H9 (cell line): ENCODE results near the gene APOBEC3G. TPM values are rescaled to one million over a fixed set of nuclear protein-coding genes. Genes with fewer than 3 reads are reported as not detected.

ENCODE experiments used
- DNase-seq: peaks from one replicate; pipeline ENCODE4 v3.0.0-alpha.2; 2017
- H2AFZ ChIP-seq: one replicate; pipeline ENCODE4 v1.6.1; 2013; ENCODE audit warnings: mild to moderate bottlenecking, low read length, control low read depth, moderate library complexity
- H2AK5ac ChIP-seq: 2 replicates; pipeline ENCODE4 v1.6.1; 2013; ENCODE audit warnings: low read length, control low read depth, mixed read lengths; ENCODE audit not compliant: insufficient read length
- H2BK120ac ChIP-seq: one replicate; pipeline ENCODE4 v1.6.1; 2013; ENCODE audit warnings: low read depth, mild to moderate bottlenecking, low read length, control low read depth, inconsistent platforms; ENCODE audit not compliant: poor library complexity, severe bottlenecking
- H2BK12ac ChIP-seq: 2 replicates; pipeline ENCODE4 v1.6.1; 2013; ENCODE audit warnings: low read length, control low read depth, mixed read lengths, low read depth; ENCODE audit not compliant: insufficient read length
- H2BK15ac ChIP-seq: 2 replicates; pipeline ENCODE4 v1.6.1; 2013; ENCODE audit warnings: low read depth, low read length, control low read depth
- H2BK20ac ChIP-seq: one replicate; pipeline ENCODE4 v1.6.1; 2013; ENCODE audit warnings: low read depth, mild to moderate bottlenecking, low read length, control low read depth, inconsistent platforms; ENCODE audit not compliant: poor library complexity, severe bottlenecking
- H2BK5ac ChIP-seq: 2 replicates; pipeline ENCODE4 v1.6.1; 2013; ENCODE audit warnings: low read length, control low read depth, mixed read lengths; ENCODE audit not compliant: insufficient read length
- H3K14ac ChIP-seq: 2 replicates; pipeline ENCODE4 v1.6.1; 2013; ENCODE audit warnings: low read length, control low read depth; ENCODE audit not compliant: insufficient read depth
- H3K18ac ChIP-seq: 2 replicates; pipeline ENCODE4 v1.6.1; 2013; ENCODE audit warnings: low read depth, mild to moderate bottlenecking, mixed read lengths, low read length, control low read depth; ENCODE audit not compliant: insufficient read length
- H3K23ac ChIP-seq: 2 replicates; pipeline ENCODE4 v1.6.1; 2013; ENCODE audit warnings: low read length, control low read depth, mixed read lengths, low read depth; ENCODE audit not compliant: insufficient read length
- H3K23me2 ChIP-seq: 2 replicates; pipeline ENCODE4 v1.6.1; 2013; ENCODE audit warnings: low read depth, mild to moderate bottlenecking, mixed read lengths, low read length, control low read depth; ENCODE audit not compliant: insufficient read length, poor library complexity, severe bottlenecking
- H3K27ac ChIP-seq: 2 replicates; pipeline ENCODE4 v1.5.1; 2013; ENCODE audit warnings: low read length, control low read depth, mixed read lengths, low read depth; ENCODE audit not compliant: insufficient read length
- H3K27me3 ChIP-seq: 2 replicates; pipeline ENCODE4 v1.6.1; 2013; ENCODE audit warnings: low read length, control low read depth, inconsistent platforms; ENCODE audit not compliant: insufficient read depth
- H3K4ac ChIP-seq: 2 replicates; pipeline ENCODE4 v1.6.1; 2013; ENCODE audit warnings: low read depth, mild to moderate bottlenecking, control low read depth, inconsistent platforms, low read length, moderate library complexity
- H3K4me1 ChIP-seq: 2 replicates; pipeline ENCODE4 v1.6.1; 2013; ENCODE audit warnings: low read length, control low read depth, inconsistent platforms; ENCODE audit not compliant: insufficient read depth
- H3K4me2 ChIP-seq: 2 replicates; pipeline ENCODE4 v1.6.1; 2013; ENCODE audit warnings: low read length, control low read depth, mixed read lengths; ENCODE audit not compliant: insufficient read length, insufficient read depth
- H3K56ac ChIP-seq: 2 replicates; pipeline ENCODE4 v1.6.1; 2013; ENCODE audit warnings: low read depth, mild to moderate bottlenecking, mixed read lengths, low read length, control low read depth; ENCODE audit not compliant: insufficient read length
- H3K79me1 ChIP-seq: 2 replicates; pipeline ENCODE4 v1.6.1; 2013; ENCODE audit warnings: low read depth, mild to moderate bottlenecking, moderate library complexity, low read length, control low read depth, inconsistent platforms; ENCODE audit not compliant: insufficient read depth, poor library complexity, severe bottlenecking
- H3K79me2 ChIP-seq: 2 replicates; pipeline ENCODE4 v1.6.1; 2013; ENCODE audit warnings: low read length, control low read depth, inconsistent platforms; ENCODE audit not compliant: insufficient read depth
- H3K9ac ChIP-seq: 2 replicates; pipeline ENCODE4 v1.6.1; 2013; ENCODE audit warnings: low read length, control low read depth, mixed read lengths; ENCODE audit not compliant: insufficient read length; ENCODE audit errors: extremely low read depth
- H3K9me3 ChIP-seq: one replicate; pipeline ENCODE4 v1.6.1; 2013; ENCODE audit warnings: low read depth, low read length, inconsistent platforms; ENCODE audit not compliant: control insufficient read depth
- H3T11ph ChIP-seq: one replicate; pipeline ENCODE4 v1.6.1; 2013; ENCODE audit warnings: mild to moderate bottlenecking, low read length, control low read depth, inconsistent platforms
- H4K20me1 ChIP-seq: one replicate; pipeline ENCODE4 v1.6.1; 2013; ENCODE audit not compliant: control insufficient read depth, insufficient read length, insufficient read depth
- H4K5ac ChIP-seq: 2 replicates; pipeline ENCODE4 v1.6.1; 2013; ENCODE audit warnings: low read depth, mild to moderate bottlenecking, mixed read lengths, low read length, control low read depth; ENCODE audit not compliant: insufficient read length
- H4K8ac ChIP-seq: replicated peaks from 2 replicates; pipeline ENCODE4 v1.6.1; 2013; ENCODE audit warnings: low read length, control low read depth, mixed read lengths, low read depth; ENCODE audit not compliant: insufficient read length
- H4K91ac ChIP-seq: 2 replicates; pipeline ENCODE4 v1.6.1; 2013; ENCODE audit warnings: low read depth, mild to moderate bottlenecking, moderate library complexity, mixed read lengths, low read length, control low read depth; ENCODE audit not compliant: insufficient read length
- H3K27ac Mint-ChIP-seq, 3 experiments: 2 replicates in 2 of 3; 3 replicates in 1 of 3; pipeline ENCODE4 v1.8.0; 2020 to 2021; ENCODE audit warnings: mixed read lengths in 3 of 3, mild to moderate bottlenecking in 1 of 3, moderate library complexity in 1 of 3
- H3K27me3 Mint-ChIP-seq: 2 replicates; pipeline ENCODE4 v1.8.0; 2021; ENCODE audit warnings: low read depth, mild to moderate bottlenecking, moderate library complexity, mixed read lengths
- H3K36me3 Mint-ChIP-seq, 3 experiments: 2 replicates in 2 of 3; 3 replicates in 1 of 3; pipeline ENCODE4 v1.8.0; 2020 to 2021; ENCODE audit warnings: low read depth in 3 of 3, mixed read lengths in 3 of 3; ENCODE audit not compliant: insufficient read depth in 1 of 3
- H3K4me1 Mint-ChIP-seq, 2 experiments: 2 replicates each; pipeline ENCODE4 v1.8.0; 2020; ENCODE audit warnings: mixed read lengths in 2 of 2
- H3K4me3 Mint-ChIP-seq, 2 experiments: 2 replicates in 1 of 2; 3 replicates in 1 of 2; pipeline ENCODE4 v1.8.0; 2020 to 2021; ENCODE audit warnings: mild to moderate bottlenecking in 2 of 2, mixed read lengths in 2 of 2, moderate library complexity in 1 of 2
- H3K9me3 Mint-ChIP-seq, 2 experiments: 2 replicates in 1 of 2; 3 replicates in 1 of 2; pipeline ENCODE4 v1.8.0; 2020; ENCODE audit warnings: mild to moderate bottlenecking in 2 of 2, mixed read lengths in 2 of 2, moderate library complexity in 1 of 2
- CTCF ChIP-seq: fragments of 200-600 bp; sonication (generic); conservative IDR thresholded peaks from 3 replicates; pipeline ENCODE4 v1.8.0; 2021; ENCODE audit warnings: antibody characterized with exemption, mild to moderate bottlenecking
- WGBS: extraction: QIAGEN DNeasy Blood & Tissue Kit; methylation state at CpG from one replicate; pipeline ENCODE4 v1.1.7; 2013; ENCODE audit warnings: missing lambda C conversion rate, low lambda C conversion rate, mixed read lengths; ENCODE audit not compliant: insufficient read length; ENCODE audit errors: extremely low coverage; 5-methylcytosine and 5-hydroxymethylcytosine counted together
- total RNA-seq: library from RNA; stranded (reverse); gene quantifications from 2 replicates; pipeline ENCODE4 v1.2.1, GENCODE V29; 2021

The APOBEC3G gene
- total RNA-seq, 1 experiment from 2014 or later = 2.4 TPM

GRCh38 chr22:39089928-39090327 lies 12.9 kb downstream of the APOBEC3G start:
- no peak for DNase-seq
- Mint-ChIP-seq H3K36me3 (no peaks in the 10 kb centered on the region), H3K27ac (no peak overlapping the region), H3K9me3 (no peaks in the 10 kb centered on the region; a peak in 1 of 5 replicates), H3K4me1 (peaks cover 9 to 23% of the 10 kb centered on the region in 2 experiments), H3K27me3 (peaks cover 13% of the 10 kb centered on the region), H3K4me3 (no peak overlapping the region; a peak in 1 of 5 replicates)
- Histone ChIP-seq H3T11ph (no peak overlapping the region), H3K9me3 (no peaks in the 10 kb centered on the region), H4K91ac (no peak overlapping the region), H3K18ac (no peak overlapping the region), H2AFZ (no peak overlapping the region), H2BK15ac (no peak overlapping the region), H3K9ac (no peak overlapping the region), H3K4ac (no peak overlapping the region), H3K27ac (no peak overlapping the region), H4K8ac (no peak overlapping the region), H3K79me1 (no peaks in the 10 kb centered on the region), H3K79me2 (0 out of 2 replicates have a peak, but pooled peaks cover 2% of the 10 kb centered on the region), H3K4me1 (peaks cover 4% of the 10 kb centered on the region; the same call in 1 of the 2 replicates), H3K4me2 (no peak overlapping the region), H3K23me2 (no peaks in the 10 kb centered on the region), H2AK5ac (no peak overlapping the region), H2BK20ac (no peak overlapping the region), H2BK120ac (no peak overlapping the region), H3K23ac (no peak overlapping the region), H2BK5ac (no peak overlapping the region), H3K14ac (no peak overlapping the region), H3K56ac (no peak overlapping the region), H3K27me3 (no peaks in the 10 kb centered on the region), H4K5ac (no peak overlapping the region), H4K20me1 (peaks cover 2% of the 10 kb centered on the region), H2BK12ac (no peak overlapping the region)
- WGBS = no CpG with 5 or more reads among the region's 6 CpGs
- TF ChIP-seq CTCF = no peak
